Upper lobe of left lung (tissue), 6 donors: ENCODE measurements around the gene CAPN12. TPM values are rescaled to one million over a fixed set of nuclear protein-coding genes. Genes with fewer than 3 reads are reported as not detected.
A peak's percentile ranks its signal among the peaks of the same experiment; 100 is the strongest.

Source experiments
- ATAC-seq, 2 donors: fragments of 200-7000 bp; cut with Tn5 transposase; one replicate each; pipeline ENCODE4 v1.9.1; 2022; ENCODE audit warnings: mild to moderate bottlenecking in 2 of 2, moderate library complexity in 2 of 2; ENCODE audit not compliant: low FRiP score in 2 of 2
- DNase-seq, 2 donors: peaks; one replicate each; pipeline ENCODE4 v3.0.0-alpha.2; 2019 to 2020
- H3K27ac ChIP-seq, 4 donors: fragments of 200-600 bp; sonication (generic); one replicate each; pipeline ENCODE4 v1.5.1; 2016 to 2019
- H3K27me3 ChIP-seq, 4 donors: fragments of 200-600 bp; sonication (generic); one replicate each; pipeline ENCODE4 v1.5.1; 2017 to 2019
- H3K36me3 ChIP-seq, 4 donors: fragments of 200-600 bp; sonication (generic); one replicate each; pipeline ENCODE4 v1.5.1; 2016 to 2019
- H3K4me1 ChIP-seq, 4 donors: fragments of 200-600 bp; sonication (generic); one replicate each; pipeline ENCODE4 v1.5.1; 2018 to 2019
- H3K4me3 ChIP-seq, 4 donors: fragments of 200-600 bp; sonication (generic); one replicate each; pipeline ENCODE4 v1.5.1; 2017 to 2019; ENCODE audit warnings: mild to moderate bottlenecking in 2 of 4, moderate library complexity in 1 of 4
- H3K9me3 ChIP-seq, 4 donors: fragments of 200-600 bp; sonication (generic); one replicate each; pipeline ENCODE4 v1.5.1; 2018 to 2019
- CTCF ChIP-seq, 6 experiments: fragments of 450-650 bp in 4 of 6; fragments of 200-600 bp in 2 of 6; sonication (generic) in 2 of 6; IDR thresholded peaks; one replicate each; pipeline ENCODE4 v1.5.1; 2016 to 2019; ENCODE audit warnings: antibody characterized with exemption in 6 of 6
- EP300 ChIP-seq, 4 donors: sonication (generic); formaldehyde crosslinking; IDR thresholded peaks; one replicate each; pipeline ENCODE4 v1.5.1; 2017; ENCODE audit warnings: antibody characterized with exemption in 4 of 4, control low read depth in 2 of 4
- POLR2A ChIP-seq, 4 donors: fragments of 450-650 bp; IDR thresholded peaks; one replicate each; pipeline ENCODE4 v1.5.1; 2016 to 2017; ENCODE audit warnings: antibody characterized with exemption in 4 of 4, mild to moderate bottlenecking in 2 of 4
- POLR2AphosphoS5 ChIP-seq, 2 donors: sonication (generic); formaldehyde crosslinking; IDR thresholded peaks; one replicate each; pipeline ENCODE4 v1.5.1; 2017; ENCODE audit warnings: antibody characterized with exemption in 2 of 2
- WGBS, 2 donors: methylation state at CpG; one replicate each; pipeline ENCODE4 v1.1.5; 2017 to 2018; 5-methylcytosine and 5-hydroxymethylcytosine counted together
- total RNA-seq, 6 donors: library from RNA; depleted of rRNA in 4 of 6; stranded (reverse); fragments of >200 nt in 4 of 6; gene quantifications; one replicate each; pipeline versions ENCODE4 v1.1.0 to v1.2.1, GENCODE V29; 2016 to 2021
- donor health status: DM: no; HTN: no; CAD: no; lungs with moderate emphysema.
- donor health status: DM: no; HTN: yes; CAD: no; lungs with severe emphysema.

Gene CAPN12
- total RNA-seq, 6 donors from 2014 or later = 5.2 to 93.2 (median 11.1) TPM

GRCh38 chr19:38742296-38742695 lies 2.0 kb downstream of the CAPN12 start:
- no peak overlapping the region for H3K4me3 ChIP-seq
- no peak for ATAC-seq
- H3K36me3 ChIP-seq = no peaks in the 10 kb centered on the region
- H3K27me3 ChIP-seq = no peaks in the 10 kb centered on the region
- H3K4me1 ChIP-seq = peaks cover 0 to 5% (median 2%) of the 10 kb centered on the region in 4 donors
- 93 to 98% methylated on average over 9 of the region's 9 CpGs for WGBS, 2 donors
- H3K9me3 ChIP-seq = no peaks in the 10 kb centered on the region
- DNase-seq = no peak
- no peak for TF ChIP-seq POLR2A (IDR thresholded peaks at IDR 0.05)
- TF ChIP-seq EP300 (IDR thresholded peaks at IDR 0.05) = no peak
- no peak for TF ChIP-seq CTCF (IDR thresholded peaks at IDR 0.05)
- no peak for TF ChIP-seq POLR2AphosphoS5 (IDR thresholded peaks at IDR 0.05)
- H3K27ac ChIP-seq = no peak overlapping the region

GRCh38 chr19:38741670-38742069 lies 2.6 kb downstream of the CAPN12 start:
- DNase-seq (peak in 1 of 2 donors; percentile 31), ATAC-seq (no peak)
- TF ChIP-seq EP300 (IDR thresholded peaks at IDR 0.05) = no peak
- no peak for TF ChIP-seq POLR2AphosphoS5 (IDR thresholded peaks at IDR 0.05)
- no peak for TF ChIP-seq CTCF (IDR thresholded peaks at IDR 0.05)
- no peak for TF ChIP-seq POLR2A (IDR thresholded peaks at IDR 0.05)
- 95 to 96% methylated on average over 10 to 15 of the region's 15 CpGs for WGBS, 2 donors
- no peaks in the 10 kb centered on the region for H3K27me3 ChIP-seq
- no peaks in the 10 kb centered on the region for H3K9me3 ChIP-seq
- H3K36me3 ChIP-seq = no peaks in the 10 kb centered on the region
- no peak overlapping the region for H3K27ac ChIP-seq
- H3K4me1 ChIP-seq = peaks cover 0 to 12% (median 7%) of the 10 kb centered on the region in 4 donors
- H3K4me3 ChIP-seq = no peak overlapping the region

GRCh38 chr19:38740932-38741331 lies 3.3 kb downstream of the CAPN12 start:
- Histone ChIP-seq H3K36me3 (no peaks in the 10 kb centered on the region), H3K9me3 (no peaks in the 10 kb centered on the region), H3K27ac (no peak overlapping the region), H3K4me1 (peaks cover 5 to 19% (median 14%) of the 10 kb centered on the region in 4 donors), H3K27me3 (no peaks in the 10 kb centered on the region), H3K4me3 (no peak overlapping the region)
- DNase-seq (no peak), ATAC-seq (no peak)
- WGBS, 2 donors = 95 to 98% methylated on average over 2 of the region's 2 CpGs
- TF ChIP-seq POLR2A (IDR thresholded peaks at IDR 0.05) (no peak), EP300 (IDR thresholded peaks at IDR 0.05) (no peak), POLR2AphosphoS5 (IDR thresholded peaks at IDR 0.05) (no peak), CTCF (IDR thresholded peaks at IDR 0.05) (no peak)

GRCh38 chr19:38740257-38740592 lies 4.0 kb downstream of the CAPN12 start:
- ATAC-seq (no peak), DNase-seq (no peak)
- Histone ChIP-seq H3K27me3 (no peaks in the 10 kb centered on the region), H3K9me3 (no peaks in the 10 kb centered on the region), H3K27ac (no peak overlapping the region), H3K36me3 (no peaks in the 10 kb centered on the region), H3K4me3 (no peak overlapping the region), H3K4me1 (peaks cover 8 to 22% (median 16%) of the 10 kb centered on the region in 4 donors)
- TF ChIP-seq CTCF (IDR thresholded peaks at IDR 0.05) = no peak
- no peak for TF ChIP-seq POLR2AphosphoS5 (IDR thresholded peaks at IDR 0.05)
- no peak for TF ChIP-seq POLR2A (IDR thresholded peaks at IDR 0.05)
- no peak for TF ChIP-seq EP300 (IDR thresholded peaks at IDR 0.05)
- 80 to 93% methylated on average over 9 of the region's 9 CpGs for WGBS, 2 donors

GRCh38 chr19:38739440-38740256 lies 4.6 kb downstream of the CAPN12 start:
- no peak for TF ChIP-seq EP300 (IDR thresholded peaks at IDR 0.05)
- no peak for TF ChIP-seq POLR2A (IDR thresholded peaks at IDR 0.05)
- TF ChIP-seq CTCF (IDR thresholded peaks at IDR 0.05) = no peak
- TF ChIP-seq POLR2AphosphoS5 (IDR thresholded peaks at IDR 0.05) = no peak
- Histone ChIP-seq H3K27ac (no peak overlapping the region), H3K9me3 (no peaks in the 10 kb centered on the region), H3K4me1 (peaks cover 14 to 27% (median 21%) of the 10 kb centered on the region in 4 donors), H3K4me3 (no peak overlapping the region), H3K36me3 (no peaks in the 10 kb centered on the region), H3K27me3 (no peaks in the 10 kb centered on the region)
- WGBS, 2 donors = 73 to 81% methylated on average over 16 of the region's 16 CpGs
- DNase-seq (peak in 1 of 2 donors; percentile 58), ATAC-seq (no peak)
